DMS153 treated with DMSO at 0.1 percent for 48 hours (cell line): Measurements from ENCODE around the gene VPS13D.
A peak's percentile ranks its signal among the peaks of the same experiment; 100 is the strongest.
"Not testable (repeated sequence)": the region's sequence is repeated elsewhere in the genome, so short reads cannot be mapped to it uniquely, and the experiment has no call there.

Source experiments
- DNase-seq: peaks from one replicate; lab custom pipeline; 2025; ENCODE audit not compliant: unreplicated experiment; lab: John Stamatoyannopoulos, UW

Gene VPS13D

GRCh38 chr1:12464045-12464461 lies 234.2 kb downstream of the VPS13D start:
- no peak for DNase-seq

DNA sequence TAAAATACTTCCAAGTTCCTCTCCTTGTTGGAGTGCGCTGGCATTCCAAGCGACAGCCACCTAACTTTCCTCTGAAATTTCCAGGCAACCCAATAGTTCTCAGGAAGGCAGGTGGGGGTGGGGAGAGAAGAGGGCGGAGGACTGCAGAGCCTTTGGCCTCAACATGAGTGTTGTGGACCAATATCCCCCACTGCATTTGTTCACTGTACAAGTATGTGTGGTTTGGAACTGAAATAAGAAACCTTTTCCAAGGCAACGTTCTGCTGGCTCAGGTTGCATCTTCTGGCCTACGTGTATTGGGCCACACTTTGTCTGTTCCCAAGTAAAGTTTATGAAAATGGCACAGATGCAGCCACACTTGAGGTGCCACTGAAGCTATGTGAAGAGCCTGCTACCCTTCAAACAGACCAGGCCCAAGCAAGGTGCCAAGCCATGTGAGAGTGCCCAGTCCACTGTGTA lies 234.8 kb downstream of the VPS13D start:
- DNase-seq = no peak

GRCh38 chr1:12465126-12465525 lies 235.3 kb downstream of the VPS13D start:
- no peak for DNase-seq

DNA sequence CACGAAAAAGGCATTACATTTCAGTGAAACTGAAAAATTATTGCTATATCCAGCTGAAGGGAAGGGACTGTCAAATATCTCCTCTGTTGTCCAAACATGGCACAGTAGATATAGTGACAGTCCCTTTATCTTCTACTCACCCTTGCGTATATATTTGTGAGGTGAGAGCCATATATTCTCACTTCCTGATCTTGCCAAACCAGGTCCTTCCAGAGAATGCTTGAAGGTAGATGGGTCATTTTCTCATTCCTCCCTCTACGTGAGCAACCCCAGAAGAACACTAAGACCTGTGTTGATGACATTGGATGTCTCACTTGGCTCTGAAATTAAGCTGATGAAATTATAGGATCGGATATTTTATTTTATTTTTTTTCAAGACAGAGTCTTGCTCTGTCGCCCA lies 237.0 kb downstream of the VPS13D start:
- DNase-seq = no peak

GRCh38 chr1:12467570-12468286 lies 237.9 kb downstream of the VPS13D start:
- DNase-seq = no peak

DNA sequence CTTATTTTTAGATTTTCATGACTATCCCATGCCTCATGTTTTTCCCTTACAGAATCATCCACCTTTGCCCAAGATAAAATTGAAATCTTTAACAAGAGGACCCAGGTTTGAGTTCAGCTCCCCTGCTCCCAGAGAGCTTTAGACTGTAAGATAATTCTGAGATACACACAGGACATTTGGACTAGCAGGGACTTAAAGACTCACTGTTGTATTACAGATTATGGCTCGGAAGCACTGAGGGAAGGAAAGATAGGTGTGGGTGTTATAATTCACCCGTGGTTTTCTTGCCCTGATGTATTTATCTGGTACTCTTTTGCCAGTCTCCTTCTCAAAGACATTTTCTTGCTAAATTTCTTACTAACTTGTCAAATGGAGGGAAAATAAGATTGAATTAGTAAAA lies 238.5 kb downstream of the VPS13D start:
- DNase-seq = no peak

GRCh38 chr1:12469493-12469892 lies 239.7 kb downstream of the VPS13D start:
- no peak for DNase-seq

DNA sequence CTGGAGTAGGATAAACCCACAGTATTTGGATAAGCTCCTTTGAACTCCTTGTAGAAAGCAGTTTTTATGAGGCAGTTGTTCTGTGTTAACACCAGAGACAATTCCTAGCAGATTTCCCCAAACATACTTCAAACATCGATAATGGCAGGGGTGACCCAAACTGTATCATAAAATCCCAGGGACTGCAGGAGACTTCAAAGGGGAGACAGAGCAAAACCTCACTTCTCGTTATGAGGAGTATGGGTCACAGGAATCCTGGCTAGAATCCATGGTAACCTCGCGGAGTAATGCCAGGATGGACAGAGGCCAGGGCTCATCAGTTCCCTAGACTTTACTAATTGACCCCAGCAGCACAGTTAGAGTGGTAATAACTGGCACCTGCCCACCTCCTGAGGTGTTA lies 240.2 kb downstream of the VPS13D start:
- no peak for DNase-seq

DNA sequence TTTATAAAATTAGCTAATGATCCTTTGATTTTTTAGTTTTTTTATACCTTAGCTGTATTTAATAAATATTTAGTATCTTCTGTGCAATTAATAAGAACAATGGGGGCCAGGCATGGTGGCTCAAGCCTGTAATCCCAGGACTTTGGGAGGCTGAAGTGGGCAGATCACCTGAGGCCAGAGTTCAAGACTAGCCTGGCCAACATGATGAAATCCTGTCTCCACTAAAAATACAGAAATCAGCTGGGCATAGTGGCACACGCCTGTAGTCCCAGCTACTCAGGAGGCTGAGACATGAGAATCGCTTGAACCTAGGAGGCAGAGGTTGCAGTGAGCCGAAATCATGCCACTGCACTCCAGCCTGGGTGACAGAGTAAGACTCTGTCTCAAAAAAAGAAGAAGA lies 241.1 kb downstream of the VPS13D start:
- not testable (repeated sequence) for DNase-seq

DNA sequence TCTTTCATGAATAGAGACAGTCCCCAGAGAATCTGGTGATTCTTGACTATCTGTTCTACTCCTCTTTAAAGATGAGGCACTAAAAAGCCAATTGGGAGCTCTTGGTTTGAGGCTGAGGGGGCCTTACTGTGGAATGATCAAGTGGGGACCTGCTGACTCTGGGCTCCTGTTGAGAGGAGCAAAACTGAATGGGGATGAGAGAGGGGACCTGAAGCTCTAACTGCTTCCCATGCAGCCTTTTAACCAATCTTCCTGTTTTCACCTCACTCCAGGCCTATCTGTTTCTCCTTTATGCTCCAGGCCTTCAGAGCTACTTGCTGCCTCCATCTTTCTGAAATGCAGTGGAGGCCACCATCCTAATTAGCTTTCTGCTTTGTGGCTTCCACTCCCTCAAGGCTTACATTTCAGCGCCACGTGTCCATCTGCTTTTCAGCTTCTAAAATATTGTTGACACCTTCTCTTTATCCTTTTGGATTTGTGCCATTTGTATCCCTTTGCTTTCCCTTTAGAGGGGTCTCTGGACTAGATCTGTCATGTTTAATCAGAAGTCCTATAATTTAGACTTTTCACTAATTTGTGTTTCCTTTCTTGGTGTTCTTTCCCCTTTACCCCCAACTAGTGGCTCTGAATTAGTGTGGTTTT lies 242.4 kb downstream of the VPS13D start:
- no peak for DNase-seq

DNA sequence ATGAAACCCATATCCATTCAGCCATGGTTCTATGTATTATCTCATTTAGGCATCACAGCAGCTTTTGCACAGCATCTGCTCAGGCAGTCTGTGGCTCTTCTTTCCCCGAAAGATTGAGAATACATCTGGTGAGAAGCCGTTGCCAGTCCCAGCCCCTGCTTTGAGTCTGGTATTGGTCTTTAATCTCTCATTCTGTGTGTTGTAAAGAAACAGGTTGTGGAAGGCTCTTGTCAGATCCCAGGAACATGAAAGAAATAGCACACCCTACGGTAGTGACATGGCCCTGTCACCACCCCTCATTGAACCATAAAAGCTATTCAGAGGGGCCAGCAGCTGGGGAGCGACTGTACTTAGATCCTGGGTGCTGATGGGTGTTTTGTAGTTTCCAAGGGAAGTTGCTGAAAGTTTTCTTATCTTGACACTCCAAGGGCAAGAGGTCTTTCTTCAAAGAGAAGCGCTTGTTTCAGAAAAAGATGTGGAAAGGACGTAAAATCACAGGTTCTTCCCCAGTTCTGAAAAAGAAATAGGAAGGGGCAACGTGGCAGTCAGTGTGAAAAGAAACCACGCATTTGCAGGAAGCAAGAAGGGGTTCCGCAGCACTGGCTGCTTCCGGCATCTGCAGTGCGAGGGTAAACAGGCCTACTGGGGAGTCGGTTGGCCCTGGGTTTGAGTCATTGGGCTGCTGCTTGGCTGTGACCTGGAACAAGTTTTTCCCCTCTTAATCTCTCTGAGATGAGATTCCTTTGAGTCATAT lies 243.1 kb downstream of the VPS13D start:
- DNase-seq = no peak

- DNase-seq = no peak
Measured at GRCh38 chr1:12473596-12474362, 243.9 kb downstream of the VPS13D start.

DNA sequence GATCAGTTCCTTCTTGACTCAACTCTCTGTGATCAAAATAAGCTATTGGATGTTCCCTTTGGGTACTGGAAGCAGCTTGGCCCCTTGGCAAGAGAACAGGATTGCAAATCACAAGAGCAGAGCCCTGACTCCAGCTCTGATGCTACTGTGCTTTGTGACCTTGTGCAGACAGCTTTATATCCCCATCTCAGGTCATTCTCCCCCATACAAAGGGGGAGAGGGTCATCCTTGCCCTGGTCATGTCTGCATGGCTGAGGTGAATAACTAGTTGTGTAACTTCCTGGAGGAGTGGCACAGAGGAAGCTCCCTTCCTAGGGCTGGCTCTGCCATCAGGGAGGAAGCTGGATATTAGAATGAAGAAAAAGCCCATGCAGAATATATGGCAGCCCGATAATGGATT lies 245.3 kb downstream of the VPS13D start:
- DNase-seq = no peak

- DNase-seq = no peak
Measured at GRCh38 chr1:12475530-12475934, 245.7 kb downstream of the VPS13D start.

DNA sequence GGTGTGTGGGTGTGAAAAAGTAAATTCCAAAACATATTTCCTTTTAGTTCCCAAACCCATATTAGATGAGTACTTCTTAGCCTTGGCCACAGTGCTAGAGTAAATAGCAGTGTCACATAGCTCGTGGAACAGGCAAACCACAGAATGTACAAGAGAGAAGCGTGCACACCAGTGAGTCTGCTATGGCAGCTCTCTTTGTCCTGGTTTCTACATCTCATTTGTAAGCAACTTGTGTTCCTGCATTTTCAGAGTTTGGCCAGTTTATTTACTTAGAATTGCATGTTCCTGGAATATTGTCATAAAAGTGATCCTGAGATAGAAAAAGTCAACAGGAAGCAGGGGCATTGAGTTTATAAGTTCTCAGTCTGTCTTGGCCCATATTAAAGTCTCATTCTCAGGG lies 246.1 kb downstream of the VPS13D start:
- no peak for DNase-seq

DNA sequence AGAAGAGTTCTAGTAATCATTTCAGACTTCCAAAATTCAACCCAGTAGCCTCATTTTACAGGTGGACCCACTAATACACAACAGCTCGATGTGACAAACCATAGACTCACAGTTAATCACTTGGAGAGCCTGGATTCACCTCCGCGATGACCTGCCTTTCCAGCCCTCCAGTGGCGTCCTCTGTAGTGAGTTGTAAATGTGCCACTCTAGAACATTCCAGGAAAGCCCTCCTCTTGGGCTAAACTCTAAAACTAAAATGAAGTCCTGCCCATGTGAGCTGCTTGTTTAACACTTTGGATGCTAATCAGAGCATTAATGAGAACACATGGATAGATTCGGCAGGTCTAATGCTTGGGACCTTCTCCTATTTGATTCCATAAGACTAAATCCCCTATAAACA lies 247.5 kb downstream of the VPS13D start:
- DNase-seq = no peak

GRCh38 chr1:12477936-12478611 lies 248.2 kb downstream of the VPS13D start:
- peak; percentile 87 for DNase-seq

GRCh38 chr1:12478612-12478985 lies 248.8 kb downstream of the VPS13D start:
- no peak for DNase-seq

- DNase-seq = no peak
Measured at GRCh38 chr1:12479311-12479710, 249.5 kb downstream of the VPS13D start.

- no peak for DNase-seq
Measured at GRCh38 chr1:12480041-12480440, 250.2 kb downstream of the VPS13D start.
